AML-193 (cell line): ENCODE measurements around the gene KLF16.

Experiments used
- DNase-seq, 2 experiments: peaks; one replicate each; lab custom pipeline; 2025; lab: John Stamatoyannopoulos, UW

KLF16 gene

GRCh38 chr19:1807030-1807694 lies 56.2 kb downstream of the KLF16 start:
- no peak for DNase-seq

- no peak for DNase-seq
Measured at GRCh38 chr19:1806184-1807029, 57.0 kb downstream of the KLF16 start.

GRCh38 chr19:1805401-1806183 lies 57.8 kb downstream of the KLF16 start:
- DNase-seq = no peak

- no peak for DNase-seq
Measured at GRCh38 chr19:1804858-1805257, 58.5 kb downstream of the KLF16 start.
